H9 (cell line): ENCODE results near the gene STS. TPM values are rescaled to one million over a fixed set of nuclear protein-coding genes. Genes with fewer than 3 reads are reported as not detected.

ENCODE experiments used
- DNase-seq: peaks from one replicate; pipeline ENCODE4 v3.0.0-alpha.2; 2017
- H2AFZ ChIP-seq: one replicate; pipeline ENCODE4 v1.6.1; 2013; ENCODE audit warnings: mild to moderate bottlenecking, low read length, control low read depth, moderate library complexity
- H2AK5ac ChIP-seq: 2 replicates; pipeline ENCODE4 v1.6.1; 2013; ENCODE audit warnings: low read length, control low read depth, mixed read lengths; ENCODE audit not compliant: insufficient read length
- H2BK120ac ChIP-seq: one replicate; pipeline ENCODE4 v1.6.1; 2013; ENCODE audit warnings: low read depth, mild to moderate bottlenecking, low read length, control low read depth, inconsistent platforms; ENCODE audit not compliant: poor library complexity, severe bottlenecking
- H2BK12ac ChIP-seq: 2 replicates; pipeline ENCODE4 v1.6.1; 2013; ENCODE audit warnings: low read length, control low read depth, mixed read lengths, low read depth; ENCODE audit not compliant: insufficient read length
- H2BK15ac ChIP-seq: 2 replicates; pipeline ENCODE4 v1.6.1; 2013; ENCODE audit warnings: low read depth, low read length, control low read depth
- H2BK20ac ChIP-seq: one replicate; pipeline ENCODE4 v1.6.1; 2013; ENCODE audit warnings: low read depth, mild to moderate bottlenecking, low read length, control low read depth, inconsistent platforms; ENCODE audit not compliant: poor library complexity, severe bottlenecking
- H2BK5ac ChIP-seq: 2 replicates; pipeline ENCODE4 v1.6.1; 2013; ENCODE audit warnings: low read length, control low read depth, mixed read lengths; ENCODE audit not compliant: insufficient read length
- H3K14ac ChIP-seq: 2 replicates; pipeline ENCODE4 v1.6.1; 2013; ENCODE audit warnings: low read length, control low read depth; ENCODE audit not compliant: insufficient read depth
- H3K18ac ChIP-seq: 2 replicates; pipeline ENCODE4 v1.6.1; 2013; ENCODE audit warnings: low read depth, mild to moderate bottlenecking, mixed read lengths, low read length, control low read depth; ENCODE audit not compliant: insufficient read length
- H3K23ac ChIP-seq: 2 replicates; pipeline ENCODE4 v1.6.1; 2013; ENCODE audit warnings: low read length, control low read depth, mixed read lengths, low read depth; ENCODE audit not compliant: insufficient read length
- H3K23me2 ChIP-seq: 2 replicates; pipeline ENCODE4 v1.6.1; 2013; ENCODE audit warnings: low read depth, mild to moderate bottlenecking, mixed read lengths, low read length, control low read depth; ENCODE audit not compliant: insufficient read length, poor library complexity, severe bottlenecking
- H3K27ac ChIP-seq: 2 replicates; pipeline ENCODE4 v1.5.1; 2013; ENCODE audit warnings: low read length, control low read depth, mixed read lengths, low read depth; ENCODE audit not compliant: insufficient read length
- H3K27me3 ChIP-seq: 2 replicates; pipeline ENCODE4 v1.6.1; 2013; ENCODE audit warnings: low read length, control low read depth, inconsistent platforms; ENCODE audit not compliant: insufficient read depth
- H3K4ac ChIP-seq: 2 replicates; pipeline ENCODE4 v1.6.1; 2013; ENCODE audit warnings: low read depth, mild to moderate bottlenecking, control low read depth, inconsistent platforms, low read length, moderate library complexity
- H3K4me1 ChIP-seq: 2 replicates; pipeline ENCODE4 v1.6.1; 2013; ENCODE audit warnings: low read length, control low read depth, inconsistent platforms; ENCODE audit not compliant: insufficient read depth
- H3K4me2 ChIP-seq: 2 replicates; pipeline ENCODE4 v1.6.1; 2013; ENCODE audit warnings: low read length, control low read depth, mixed read lengths; ENCODE audit not compliant: insufficient read length, insufficient read depth
- H3K56ac ChIP-seq: 2 replicates; pipeline ENCODE4 v1.6.1; 2013; ENCODE audit warnings: low read depth, mild to moderate bottlenecking, mixed read lengths, low read length, control low read depth; ENCODE audit not compliant: insufficient read length
- H3K79me1 ChIP-seq: 2 replicates; pipeline ENCODE4 v1.6.1; 2013; ENCODE audit warnings: low read depth, mild to moderate bottlenecking, moderate library complexity, low read length, control low read depth, inconsistent platforms; ENCODE audit not compliant: insufficient read depth, poor library complexity, severe bottlenecking
- H3K79me2 ChIP-seq: 2 replicates; pipeline ENCODE4 v1.6.1; 2013; ENCODE audit warnings: low read length, control low read depth, inconsistent platforms; ENCODE audit not compliant: insufficient read depth
- H3K9ac ChIP-seq: 2 replicates; pipeline ENCODE4 v1.6.1; 2013; ENCODE audit warnings: low read length, control low read depth, mixed read lengths; ENCODE audit not compliant: insufficient read length; ENCODE audit errors: extremely low read depth
- H3K9me3 ChIP-seq: one replicate; pipeline ENCODE4 v1.6.1; 2013; ENCODE audit warnings: low read depth, low read length, inconsistent platforms; ENCODE audit not compliant: control insufficient read depth
- H3T11ph ChIP-seq: one replicate; pipeline ENCODE4 v1.6.1; 2013; ENCODE audit warnings: mild to moderate bottlenecking, low read length, control low read depth, inconsistent platforms
- H4K20me1 ChIP-seq: one replicate; pipeline ENCODE4 v1.6.1; 2013; ENCODE audit not compliant: control insufficient read depth, insufficient read length, insufficient read depth
- H4K5ac ChIP-seq: 2 replicates; pipeline ENCODE4 v1.6.1; 2013; ENCODE audit warnings: low read depth, mild to moderate bottlenecking, mixed read lengths, low read length, control low read depth; ENCODE audit not compliant: insufficient read length
- H4K8ac ChIP-seq: replicated peaks from 2 replicates; pipeline ENCODE4 v1.6.1; 2013; ENCODE audit warnings: low read length, control low read depth, mixed read lengths, low read depth; ENCODE audit not compliant: insufficient read length
- H4K91ac ChIP-seq: 2 replicates; pipeline ENCODE4 v1.6.1; 2013; ENCODE audit warnings: low read depth, mild to moderate bottlenecking, moderate library complexity, mixed read lengths, low read length, control low read depth; ENCODE audit not compliant: insufficient read length
- H3K27ac Mint-ChIP-seq, 3 experiments: 2 replicates in 2 of 3; 3 replicates in 1 of 3; pipeline ENCODE4 v1.8.0; 2020 to 2021; ENCODE audit warnings: mixed read lengths in 3 of 3, mild to moderate bottlenecking in 1 of 3, moderate library complexity in 1 of 3
- H3K27me3 Mint-ChIP-seq: 2 replicates; pipeline ENCODE4 v1.8.0; 2021; ENCODE audit warnings: low read depth, mild to moderate bottlenecking, moderate library complexity, mixed read lengths
- H3K36me3 Mint-ChIP-seq, 3 experiments: 2 replicates in 2 of 3; 3 replicates in 1 of 3; pipeline ENCODE4 v1.8.0; 2020 to 2021; ENCODE audit warnings: low read depth in 3 of 3, mixed read lengths in 3 of 3; ENCODE audit not compliant: insufficient read depth in 1 of 3
- H3K4me1 Mint-ChIP-seq, 2 experiments: 2 replicates each; pipeline ENCODE4 v1.8.0; 2020; ENCODE audit warnings: mixed read lengths in 2 of 2
- H3K4me3 Mint-ChIP-seq, 2 experiments: 2 replicates in 1 of 2; 3 replicates in 1 of 2; pipeline ENCODE4 v1.8.0; 2020 to 2021; ENCODE audit warnings: mild to moderate bottlenecking in 2 of 2, mixed read lengths in 2 of 2, moderate library complexity in 1 of 2
- H3K9me3 Mint-ChIP-seq, 2 experiments: 2 replicates in 1 of 2; 3 replicates in 1 of 2; pipeline ENCODE4 v1.8.0; 2020; ENCODE audit warnings: mild to moderate bottlenecking in 2 of 2, mixed read lengths in 2 of 2, moderate library complexity in 1 of 2
- CTCF ChIP-seq: fragments of 200-600 bp; sonication (generic); conservative IDR thresholded peaks from 3 replicates; pipeline ENCODE4 v1.8.0; 2021; ENCODE audit warnings: antibody characterized with exemption, mild to moderate bottlenecking
- WGBS: extraction: QIAGEN DNeasy Blood & Tissue Kit; methylation state at CpG from one replicate; pipeline ENCODE4 v1.1.7; 2013; ENCODE audit warnings: missing lambda C conversion rate, low lambda C conversion rate, mixed read lengths; ENCODE audit not compliant: insufficient read length; ENCODE audit errors: extremely low coverage; 5-methylcytosine and 5-hydroxymethylcytosine counted together
- total RNA-seq: library from RNA; stranded (reverse); gene quantifications from 2 replicates; pipeline ENCODE4 v1.2.1, GENCODE V29; 2021

STS gene
- total RNA-seq, 1 experiment from 2014 or later, result 3.6 TPM

- no peaks in the 10 kb centered on the region for H3K79me1 ChIP-seq
- no peak overlapping the region for H3K18ac ChIP-seq
- WGBS, result no CpG with 5 or more reads among the region's 5 CpGs
Measured at GRCh38 chrX:7149411-7149810, 1.9 kb downstream of the STS start.

More at GRCh38 chrX:7149411-7149810, 1.9 kb downstream of the STS start:
- Mint-ChIP-seq H3K4me1 (peaks cover 19 to 20% of the 10 kb centered on the region in 2 experiments), H3K27ac (no peak overlapping the region), H3K9me3 (no peaks in the 10 kb centered on the region), H3K27me3 (peaks cover 10% of the 10 kb centered on the region), H3K36me3 (no peaks in the 10 kb centered on the region), H3K4me3 (no peak overlapping the region)
- no peak overlapping the region for H2BK5ac ChIP-seq
- no peaks in the 10 kb centered on the region for H3K9me3 ChIP-seq
- H2AFZ ChIP-seq, result no peak overlapping the region
- no peaks in the 10 kb centered on the region for H3K27me3 ChIP-seq
- no peak overlapping the region for H2BK120ac ChIP-seq
- no peak for DNase-seq
- no peak overlapping the region for H4K91ac ChIP-seq
- no peak overlapping the region for H2BK12ac ChIP-seq
- no peaks in the 10 kb centered on the region for H3K79me2 ChIP-seq
- no peak overlapping the region for H3T11ph ChIP-seq
- no peak overlapping the region for H2BK20ac ChIP-seq
- no peak overlapping the region for H2AK5ac ChIP-seq
- no peak overlapping the region for H2BK15ac ChIP-seq
- no peak for TF ChIP-seq CTCF
- H4K20me1 ChIP-seq, result no peaks in the 10 kb centered on the region
- H3K14ac ChIP-seq, result no peak overlapping the region
- no peak overlapping the region for H3K56ac ChIP-seq
- no peak overlapping the region for H3K27ac ChIP-seq
- peaks cover 3% of the 10 kb centered on the region; the same call in 1 of the 2 replicates for H3K4me1 ChIP-seq
- no peak overlapping the region for H3K9ac ChIP-seq
- H3K4ac ChIP-seq, result no peak overlapping the region
- no peak overlapping the region for H3K23ac ChIP-seq
- H4K8ac ChIP-seq, result no peak overlapping the region
- peaks cover 5% of the 10 kb centered on the region for H3K23me2 ChIP-seq
- H4K5ac ChIP-seq, result no peak overlapping the region
- no peak overlapping the region for H3K4me2 ChIP-seq
